AG10803 (cell line): ENCODE results near the gene KRT16.
"Not testable (repeated sequence)": the region's sequence is repeated elsewhere in the genome, so short reads cannot be mapped to it uniquely, and the experiment has no call there.

ENCODE experiments used
- DNase-seq: peaks from one replicate; pipeline ENCODE4 v3.0.0; 2010; ENCODE audit warnings: low read depth
- H3K4me3 ChIP-seq: 2 replicates; pipeline ENCODE4 v1.5.1; 2011; ENCODE audit warnings: mild to moderate bottlenecking, low read length, control low read depth
- TF ChIP-seq, protein P1 (sequence below): conservative IDR thresholded peaks from 2 replicates; pipeline ENCODE4 v1.5.1; 2011; ENCODE audit warnings: mild to moderate bottlenecking, low read length, control low read depth, inconsistent platforms

Gene KRT16

DNA sequence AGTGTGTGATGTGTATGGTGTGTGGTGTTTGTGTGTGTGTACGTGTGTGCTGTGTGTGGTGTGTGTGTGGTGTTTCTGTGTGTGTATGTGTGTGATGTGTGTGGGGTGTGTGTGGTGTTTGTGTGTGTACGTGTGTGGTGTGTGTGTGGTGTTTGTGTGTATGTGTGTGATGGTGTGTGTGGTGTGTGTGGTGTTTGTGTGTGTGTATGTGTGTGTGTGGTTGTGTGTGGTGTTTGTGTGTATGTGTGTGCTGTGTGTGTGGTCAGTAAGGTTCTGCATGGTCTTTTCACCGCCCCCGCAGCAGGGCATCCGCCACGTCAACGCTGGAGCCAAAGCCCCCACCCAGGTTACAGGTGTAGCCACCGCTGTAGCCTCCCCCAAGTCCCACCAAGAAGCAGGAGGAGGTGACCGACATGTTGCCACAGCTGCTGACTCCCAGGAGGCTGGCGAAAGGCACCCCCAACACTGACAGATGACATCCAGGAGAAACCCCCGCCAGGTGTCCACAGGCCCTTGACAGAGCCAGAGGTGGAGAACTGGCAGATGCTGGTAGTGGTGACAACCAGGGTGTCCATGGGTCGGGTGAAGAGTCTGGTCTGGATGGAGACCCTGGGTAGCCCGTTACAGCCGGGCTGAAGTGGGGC is 21.1 kb upstream of the KRT16 start:
- TF ChIP-seq, protein P1, sequence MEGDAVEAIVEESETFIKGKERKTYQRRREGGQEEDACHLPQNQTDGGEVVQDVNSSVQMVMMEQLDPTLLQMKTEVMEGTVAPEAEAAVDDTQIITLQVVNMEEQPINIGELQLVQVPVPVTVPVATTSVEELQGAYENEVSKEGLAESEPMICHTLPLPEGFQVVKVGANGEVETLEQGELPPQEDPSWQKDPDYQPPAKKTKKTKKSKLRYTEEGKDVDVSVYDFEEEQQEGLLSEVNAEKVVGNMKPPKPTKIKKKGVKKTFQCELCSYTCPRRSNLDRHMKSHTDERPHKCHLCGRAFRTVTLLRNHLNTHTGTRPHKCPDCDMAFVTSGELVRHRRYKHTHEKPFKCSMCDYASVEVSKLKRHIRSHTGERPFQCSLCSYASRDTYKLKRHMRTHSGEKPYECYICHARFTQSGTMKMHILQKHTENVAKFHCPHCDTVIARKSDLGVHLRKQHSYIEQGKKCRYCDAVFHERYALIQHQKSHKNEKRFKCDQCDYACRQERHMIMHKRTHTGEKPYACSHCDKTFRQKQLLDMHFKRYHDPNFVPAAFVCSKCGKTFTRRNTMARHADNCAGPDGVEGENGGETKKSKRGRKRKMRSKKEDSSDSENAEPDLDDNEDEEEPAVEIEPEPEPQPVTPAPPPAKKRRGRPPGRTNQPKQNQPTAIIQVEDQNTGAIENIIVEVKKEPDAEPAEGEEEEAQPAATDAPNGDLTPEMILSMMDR, result no peak
- H3K4me3 ChIP-seq, result no peak overlapping the region
- DNase-seq, result no peak

- DNase-seq, result no peak
- no peak overlapping the region for H3K4me3 ChIP-seq
- TF ChIP-seq, protein P1, result no peak
Observed at GRCh38 chr17:41632482-41633105, 20.0 kb upstream of the KRT16 start.

DNA sequence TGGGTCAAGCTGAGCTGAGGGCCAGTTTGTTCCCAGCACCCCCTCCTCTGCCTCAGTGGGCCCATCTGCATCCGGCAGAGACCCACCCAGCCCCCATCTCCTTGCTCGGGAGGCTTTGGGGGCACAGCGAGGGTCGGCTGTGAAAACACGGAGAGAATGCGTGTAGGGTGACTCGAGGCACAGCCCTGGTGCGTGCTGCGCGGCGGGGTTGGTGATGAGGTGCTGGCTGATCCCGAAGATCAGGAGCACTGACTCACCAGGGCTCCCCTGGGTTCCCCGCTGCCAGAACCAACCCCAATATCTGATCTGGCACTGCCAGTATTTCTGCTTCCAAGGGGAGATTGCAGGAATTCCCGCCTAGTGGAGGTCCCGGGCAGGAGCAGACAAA is 19.3 kb upstream of the KRT16 start:
- TF ChIP-seq, protein P1, result no peak
- H3K4me3 ChIP-seq, result no peak overlapping the region
- no peak for DNase-seq

GRCh38 chr17:41631025-41631897 is 18.7 kb upstream of the KRT16 start:
- no peak overlapping the region for H3K4me3 ChIP-seq
- TF ChIP-seq, protein P1, result no peak

DNA sequence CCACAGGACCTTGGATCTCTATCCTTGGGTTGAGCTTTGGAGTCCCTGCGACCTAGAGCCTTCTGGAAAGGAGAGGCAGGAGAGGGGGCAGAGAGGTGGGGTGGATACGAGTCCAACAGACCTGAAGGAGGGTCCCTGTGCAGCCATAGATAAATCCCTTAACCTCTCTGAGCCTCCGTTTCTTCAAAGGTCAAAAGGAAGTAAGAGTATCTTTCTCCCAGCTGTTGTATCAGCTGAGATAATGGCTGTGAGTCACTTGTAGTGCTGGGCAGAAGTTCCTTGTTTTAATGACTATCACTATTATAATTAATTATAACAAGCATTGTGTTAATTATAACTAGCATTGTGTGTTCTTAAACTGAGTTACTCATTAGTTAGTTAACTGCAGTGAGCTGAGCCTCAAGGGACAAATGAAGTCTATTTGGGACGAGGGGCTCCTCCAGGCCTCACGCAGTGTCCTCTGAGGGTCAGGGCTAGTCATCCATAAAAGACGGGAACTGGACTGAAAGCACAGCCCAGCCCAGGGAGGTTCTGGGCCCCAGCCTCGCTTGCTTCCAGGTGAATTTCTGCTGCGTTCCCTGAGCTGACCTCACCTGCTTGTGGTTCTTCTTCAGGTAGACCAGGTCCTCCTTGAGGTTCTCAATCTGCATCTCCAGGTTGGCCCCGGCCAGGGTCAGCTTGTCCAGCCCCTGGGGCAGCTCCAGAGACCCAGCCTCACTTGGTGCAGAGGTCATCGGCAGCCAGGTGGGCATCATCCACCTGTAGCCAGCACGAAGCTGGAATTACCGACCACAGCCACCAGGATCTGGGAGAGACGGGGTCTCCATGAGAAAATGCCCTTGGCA is 17.5 kb upstream of the KRT16 start:
- no peak overlapping the region for H3K4me3 ChIP-seq
- TF ChIP-seq, protein P1, result no peak
- DNase-seq, result no peak

More at GRCh38 chr17:41631025-41631897, 18.7 kb upstream of the KRT16 start:
- DNase-seq, result no peak

DNA sequence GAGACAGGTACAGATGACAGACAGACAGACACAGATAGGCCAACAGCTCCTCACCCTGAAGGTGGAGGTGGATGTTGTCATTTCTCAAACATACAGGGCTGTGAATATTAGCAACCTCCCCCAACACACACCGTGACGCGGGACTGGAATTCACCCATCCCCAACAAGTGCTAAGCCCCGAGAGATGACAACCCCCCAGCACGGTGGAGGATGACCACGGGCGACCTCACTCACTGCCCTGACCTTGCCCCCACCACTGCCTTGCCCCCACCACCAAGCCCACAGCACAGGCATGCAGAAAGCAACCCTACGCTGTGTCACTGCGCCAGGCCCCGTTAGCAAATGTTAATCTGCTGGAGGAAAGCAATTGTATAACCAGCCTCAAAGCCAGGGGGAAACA is 16.7 kb upstream of the KRT16 start:
- H3K4me3 ChIP-seq, result no peak overlapping the region
- DNase-seq, result no peak
- TF ChIP-seq, protein P1, result no peak

GRCh38 chr17:41628621-41629255 is 16.2 kb upstream of the KRT16 start:
- not testable (repeated sequence) for DNase-seq, H3K4me3 ChIP-seq

DNA sequence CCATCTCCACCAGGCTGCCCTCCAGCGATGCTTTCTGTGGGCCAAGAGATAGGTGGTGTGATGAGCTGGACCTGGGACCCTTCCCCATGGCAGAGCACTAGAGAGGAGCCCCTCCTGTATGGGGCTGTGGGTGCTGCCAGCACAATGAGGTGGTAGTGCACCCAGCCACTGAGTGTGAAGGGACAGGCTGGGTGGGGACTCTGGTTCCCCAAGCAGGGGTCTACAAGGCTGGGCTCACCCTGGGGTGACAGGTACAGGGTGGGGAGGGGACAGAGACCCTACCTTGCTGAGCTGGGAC is 15.5 kb upstream of the KRT16 start:
- H3K4me3 ChIP-seq, DNase-seq: not testable (repeated sequence)
